Esophagus muscularis mucosa (tissue), 4 donors: ENCODE results near the gene NEURL1B.

Experiments used
- EP300 ChIP-seq: sonication (generic); formaldehyde crosslinking; IDR thresholded peaks from one replicate; pipeline ENCODE4 v1.6.1; 2017; ENCODE audit warnings: antibody characterized with exemption
- POLR2A ChIP-seq: fragments of 450-650 bp; IDR thresholded peaks from one replicate; pipeline ENCODE4 v1.6.1; 2017; ENCODE audit warnings: antibody characterized with exemption, moderate library complexity, mild to moderate bottlenecking, low read depth
- POLR2AphosphoS5 ChIP-seq, 2 donors: sonication (generic); formaldehyde crosslinking; IDR thresholded peaks; one replicate each; pipeline ENCODE4 v1.6.1; 2017; ENCODE audit warnings: antibody characterized with exemption in 2 of 2
- TF ChIP-seq, protein P1 (sequence below), 3 experiments: fragments of 200-600 bp in 2 of 3; fragments of 450-650 bp in 1 of 3; sonication (generic) in 2 of 3; IDR thresholded peaks; one replicate each; pipeline ENCODE4 v1.5.1; 2017 to 2019; ENCODE audit warnings: antibody characterized with exemption in 3 of 3, mild to moderate bottlenecking in 2 of 3, moderate library complexity in 1 of 3

DNA sequence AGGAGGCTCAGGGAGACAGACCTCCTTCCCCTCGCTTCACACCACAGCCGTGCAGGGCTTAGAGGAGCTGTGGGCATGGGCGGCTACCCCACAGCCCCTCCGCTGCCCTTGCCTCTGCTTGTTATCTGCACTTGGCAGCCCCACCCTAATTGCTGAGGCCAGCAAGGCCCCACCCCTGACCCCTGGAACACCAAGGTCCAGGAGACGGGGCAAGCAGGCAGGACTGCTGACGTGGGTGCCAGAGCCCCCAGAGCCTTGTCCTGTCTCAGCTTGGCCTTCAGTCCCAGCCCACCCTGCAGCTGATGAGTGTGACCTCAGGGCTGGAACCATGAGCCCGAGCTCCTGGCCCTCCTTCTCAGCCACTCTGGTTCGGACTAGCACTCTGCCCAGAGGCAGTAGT, 29.1 kb upstream of the NEURL1B start:
- TF ChIP-seq, protein P1, sequence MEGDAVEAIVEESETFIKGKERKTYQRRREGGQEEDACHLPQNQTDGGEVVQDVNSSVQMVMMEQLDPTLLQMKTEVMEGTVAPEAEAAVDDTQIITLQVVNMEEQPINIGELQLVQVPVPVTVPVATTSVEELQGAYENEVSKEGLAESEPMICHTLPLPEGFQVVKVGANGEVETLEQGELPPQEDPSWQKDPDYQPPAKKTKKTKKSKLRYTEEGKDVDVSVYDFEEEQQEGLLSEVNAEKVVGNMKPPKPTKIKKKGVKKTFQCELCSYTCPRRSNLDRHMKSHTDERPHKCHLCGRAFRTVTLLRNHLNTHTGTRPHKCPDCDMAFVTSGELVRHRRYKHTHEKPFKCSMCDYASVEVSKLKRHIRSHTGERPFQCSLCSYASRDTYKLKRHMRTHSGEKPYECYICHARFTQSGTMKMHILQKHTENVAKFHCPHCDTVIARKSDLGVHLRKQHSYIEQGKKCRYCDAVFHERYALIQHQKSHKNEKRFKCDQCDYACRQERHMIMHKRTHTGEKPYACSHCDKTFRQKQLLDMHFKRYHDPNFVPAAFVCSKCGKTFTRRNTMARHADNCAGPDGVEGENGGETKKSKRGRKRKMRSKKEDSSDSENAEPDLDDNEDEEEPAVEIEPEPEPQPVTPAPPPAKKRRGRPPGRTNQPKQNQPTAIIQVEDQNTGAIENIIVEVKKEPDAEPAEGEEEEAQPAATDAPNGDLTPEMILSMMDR (IDR thresholded peaks at IDR 0.05): no peak
- TF ChIP-seq POLR2AphosphoS5 (IDR thresholded peaks at IDR 0.05) (no peak), EP300 (no peak), POLR2A (no peak)
